ENCODE data around the gene CNGA3.
"Not testable (repeated sequence)": the region's sequence is repeated elsewhere in the genome, so short reads cannot be mapped to it uniquely, and the experiment has no call there.

Gene CNGA3

GRCh38 chr2:98346311-98347236 is at the start of gene CNGA3:
Gene CNGA3 (plus strand): TSS chr2:98346456. CDS start chr2:98369976, 23,520 bp downstream.
- DNase-seq (ENCODE audit: low read depth, low spot score), result no peak

- DNase-seq (ENCODE audit: low read depth, low spot score), result no peak
Measured at GRCh38 chr2:98297817-98298682, 48.2 kb upstream of the CNGA3 start.

GRCh38 chr2:98298683-98299164 is 47.5 kb upstream of the CNGA3 start:
- no peak for DNase-seq (ENCODE audit: low read depth, low spot score)

- no peak for DNase-seq (ENCODE audit: low read depth, low spot score)
Measured at GRCh38 chr2:98299211-98299905, 46.9 kb upstream of the CNGA3 start.

- no peak for DNase-seq (ENCODE audit: low read depth, low spot score)
Measured at GRCh38 chr2:98300141-98300874, 45.9 kb upstream of the CNGA3 start.

- no peak for DNase-seq (ENCODE audit: low read depth, low spot score)
Measured at GRCh38 chr2:98301469-98301868, 44.8 kb upstream of the CNGA3 start.

GRCh38 chr2:98307131-98307696 is 39.0 kb upstream of the CNGA3 start:
- not testable (repeated sequence) for DNase-seq (ENCODE audit: low read depth, low spot score)

- no peak for DNase-seq (ENCODE audit: low read depth, low spot score)
Measured at GRCh38 chr2:98308068-98308467, 38.2 kb upstream of the CNGA3 start.

- DNase-seq (ENCODE audit: low read depth, low spot score), result no peak
Measured at GRCh38 chr2:98308532-98308931, 37.7 kb upstream of the CNGA3 start.

GRCh38 chr2:98309580-98309979 is 36.7 kb upstream of the CNGA3 start:
- DNase-seq (ENCODE audit: low read depth, low spot score), result no peak

GRCh38 chr2:98310010-98310409 is 36.2 kb upstream of the CNGA3 start:
- DNase-seq (ENCODE audit: low read depth, low spot score), result no peak

GRCh38 chr2:98311090-98311489 is 35.2 kb upstream of the CNGA3 start:
- no peak for DNase-seq (ENCODE audit: low read depth, low spot score)

GRCh38 chr2:98311771-98312545 is 34.3 kb upstream of the CNGA3 start:
- DNase-seq (ENCODE audit: low read depth, low spot score), result no peak

- DNase-seq (ENCODE audit: low read depth, low spot score), result no peak
Measured at GRCh38 chr2:98313492-98314250, 32.6 kb upstream of the CNGA3 start.

- DNase-seq (ENCODE audit: low read depth, low spot score), result no peak
Measured at GRCh38 chr2:98314251-98314650, 32.0 kb upstream of the CNGA3 start.

- no peak for DNase-seq (ENCODE audit: low read depth, low spot score)
Measured at GRCh38 chr2:98315957-98316356, 30.3 kb upstream of the CNGA3 start.

GRCh38 chr2:98317214-98317613 is 29.0 kb upstream of the CNGA3 start:
- DNase-seq (ENCODE audit: low read depth, low spot score), result no peak

- DNase-seq (ENCODE audit: low read depth, low spot score), result not testable (repeated sequence)
Measured at GRCh38 chr2:98320171-98320570, 26.1 kb upstream of the CNGA3 start.

GRCh38 chr2:98324181-98324580 is 22.1 kb upstream of the CNGA3 start:
- DNase-seq (ENCODE audit: low read depth, low spot score), result no peak
